ENCODE results near the gene KRTAP5-5.
"Not testable (repeated sequence)": the region's sequence is repeated elsewhere in the genome, so short reads cannot be mapped to it uniquely, and the experiment has no call there.

KRTAP5-5 gene

DNA sequence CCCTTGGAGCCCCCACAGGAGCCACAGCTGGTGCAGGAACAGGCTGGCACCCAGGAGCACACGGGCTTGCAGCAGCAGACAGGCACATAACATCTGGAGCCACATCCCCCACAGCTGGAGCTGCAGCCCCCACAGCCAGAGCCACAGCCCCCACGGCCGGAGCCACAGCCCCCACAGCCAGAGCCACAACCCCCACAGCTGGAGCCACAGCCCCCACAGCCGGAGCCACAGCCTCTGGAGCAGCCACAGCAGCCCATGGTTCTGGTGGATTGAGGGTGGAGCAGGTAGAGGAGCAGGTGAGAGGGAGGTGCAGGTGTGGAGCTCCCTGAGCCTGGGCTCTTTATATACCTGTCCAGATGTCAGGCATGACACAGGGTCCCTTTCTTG, 31.6 kb upstream of the KRTAP5-5 start, which contains the start of gene KRTAP5-2:
Gene KRTAP5-2, minus strand, starts transcription at position 301 of the 387 bp plus-strand sequence. Its CDS starts 44 bp downstream, at position 257.
- ATAC-seq (replicated peaks; ENCODE audit: extremely low read depth, poor library complexity, severe bottlenecking) (no peak), DNase-seq (ENCODE audit: low spot score in 2 of 2) (no peak)
- peaks cover 66% of the 10 kb centered on the region for H3K27me3 Mint-ChIP-seq
- no peak within 1 kb of the TSS for H3K4me3 Mint-ChIP-seq
- no peaks in the 10 kb centered on the region for H3K9me3 Mint-ChIP-seq
- no peaks in the 10 kb centered on the region for H3K36me3 Mint-ChIP-seq (ENCODE audit: insufficient read depth)
- H3K4me1 Mint-ChIP-seq: peaks cover 8% of the 10 kb centered on the region
- H3K27ac Mint-ChIP-seq (ENCODE audit: low read depth): no peak within 1 kb of the TSS

DNA sequence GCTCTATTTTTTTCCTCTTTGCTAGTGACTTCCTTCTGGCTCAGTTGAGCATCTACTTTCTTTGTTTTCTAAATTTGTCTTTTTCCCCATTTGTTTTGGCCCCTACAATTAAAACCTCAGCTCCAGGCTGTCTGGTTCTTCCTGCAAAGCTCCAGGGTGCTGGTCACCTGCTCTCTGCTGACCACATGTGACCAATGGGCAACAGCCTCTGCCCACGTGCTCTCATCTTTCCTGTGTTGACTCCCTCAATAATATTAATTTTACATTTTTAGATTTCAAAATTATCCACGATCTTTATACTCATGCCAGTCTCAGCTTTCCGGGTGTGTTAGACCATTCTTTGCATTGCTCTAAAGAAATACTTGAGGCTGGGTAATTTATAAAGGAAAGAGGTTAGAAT, 31.2 kb upstream of the KRTAP5-5 start:
- not testable (repeated sequence) for H3K9me3 Mint-ChIP-seq; H3K36me3 Mint-ChIP-seq (ENCODE audit: insufficient read depth); DNase-seq (ENCODE audit: low spot score in 2 of 2); H3K27ac Mint-ChIP-seq (ENCODE audit: low read depth); H3K4me1 Mint-ChIP-seq; H3K4me3 Mint-ChIP-seq; ATAC-seq (replicated peaks; ENCODE audit: extremely low read depth, poor library complexity, severe bottlenecking)
- peaks cover 70% of the 10 kb centered on the region for H3K27me3 Mint-ChIP-seq

GRCh38 chr11:1598816-1599215, 30.8 kb upstream of the KRTAP5-5 start:
- Mint-ChIP-seq H3K27me3 (peaks cover 70% of the 10 kb centered on the region), H3K4me3 (no peak overlapping the region), H3K36me3 (ENCODE audit: insufficient read depth) (no peaks in the 10 kb centered on the region), H3K27ac (ENCODE audit: low read depth) (no peak overlapping the region), H3K9me3 (no peaks in the 10 kb centered on the region), H3K4me1 (peaks cover 8% of the 10 kb centered on the region)
- no peak for DNase-seq (ENCODE audit: low spot score in 2 of 2)
- no peak for ATAC-seq (replicated peaks; ENCODE audit: extremely low read depth, poor library complexity, severe bottlenecking)

DNA sequence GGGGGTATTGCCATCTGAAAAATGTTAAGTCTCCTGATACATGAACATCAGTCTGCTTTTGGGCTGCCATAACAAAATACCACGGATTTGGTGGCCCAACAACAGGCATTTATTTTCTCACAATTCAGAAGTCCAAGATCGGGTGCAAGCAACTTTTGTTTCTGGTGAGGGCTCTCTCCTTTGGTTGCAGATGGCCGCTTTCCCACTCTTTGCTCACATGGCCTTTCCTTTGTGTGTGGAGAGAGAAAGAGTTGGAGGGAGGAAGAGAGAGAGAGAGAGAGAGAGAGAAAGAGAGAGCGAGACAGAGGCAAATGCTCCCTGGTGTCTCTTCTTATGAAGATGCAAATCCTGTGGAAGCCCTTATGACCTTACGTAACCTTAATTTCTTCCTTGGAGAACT, 28.9 kb upstream of the KRTAP5-5 start:
- Mint-ChIP-seq H3K27me3 (peaks cover 58% of the 10 kb centered on the region), H3K36me3 (ENCODE audit: insufficient read depth) (no peaks in the 10 kb centered on the region), H3K9me3 (no peaks in the 10 kb centered on the region), H3K27ac (ENCODE audit: low read depth) (no peak overlapping the region), H3K4me3 (no peak overlapping the region), H3K4me1 (peaks cover 3% of the 10 kb centered on the region)
- ATAC-seq (replicated peaks; ENCODE audit: extremely low read depth, poor library complexity, severe bottlenecking): no peak
- no peak for DNase-seq (ENCODE audit: low spot score in 2 of 2)

DNA sequence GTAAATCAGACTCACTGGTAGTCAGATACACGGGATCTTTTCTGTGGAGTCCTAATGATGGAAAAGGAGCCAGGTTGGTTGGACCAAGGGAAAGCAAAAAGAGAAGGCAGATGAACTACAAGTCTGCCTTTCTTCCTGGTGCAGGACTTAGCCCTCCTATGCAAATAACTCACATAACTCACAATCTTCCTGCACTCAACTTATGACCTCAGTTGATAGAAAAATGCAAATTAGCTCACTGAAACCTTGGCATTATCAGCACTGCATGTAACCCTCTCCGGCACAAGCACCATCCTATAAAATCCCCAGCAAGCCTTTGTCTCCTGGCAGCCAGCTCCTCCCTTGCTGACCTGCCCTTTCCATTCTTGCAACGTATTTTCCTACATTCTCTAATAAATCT, 27.9 kb upstream of the KRTAP5-5 start:
- H3K4me3 Mint-ChIP-seq; H3K36me3 Mint-ChIP-seq (ENCODE audit: insufficient read depth); ATAC-seq (replicated peaks; ENCODE audit: extremely low read depth, poor library complexity, severe bottlenecking); H3K9me3 Mint-ChIP-seq; DNase-seq (ENCODE audit: low spot score in 2 of 2); H3K4me1 Mint-ChIP-seq; H3K27ac Mint-ChIP-seq (ENCODE audit: low read depth): not testable (repeated sequence)
- peaks cover 54% of the 10 kb centered on the region for H3K27me3 Mint-ChIP-seq

DNA sequence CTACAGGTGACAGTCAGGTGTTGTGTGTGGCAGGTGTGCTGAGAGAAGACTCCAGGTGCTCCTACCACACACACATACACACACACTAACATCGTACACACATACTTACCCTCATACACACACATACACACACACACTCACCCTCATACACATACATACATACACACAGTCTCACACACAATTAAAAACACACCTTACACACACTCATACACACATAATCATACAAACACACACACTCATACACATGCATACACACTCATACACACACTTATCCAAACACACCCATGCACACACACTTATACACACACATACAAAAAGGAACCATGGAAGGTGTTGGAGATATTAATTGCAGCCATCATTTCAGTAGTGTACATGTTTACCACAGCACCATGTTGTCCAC, 25.9 kb upstream of the KRTAP5-5 start:
- no peaks in the 10 kb centered on the region for H3K9me3 Mint-ChIP-seq
- H3K4me1 Mint-ChIP-seq: peaks cover 7% of the 10 kb centered on the region
- no peak overlapping the region for H3K4me3 Mint-ChIP-seq
- H3K27me3 Mint-ChIP-seq: peaks cover 52% of the 10 kb centered on the region
- H3K36me3 Mint-ChIP-seq (ENCODE audit: insufficient read depth): no peaks in the 10 kb centered on the region
- no peak for ATAC-seq (replicated peaks; ENCODE audit: extremely low read depth, poor library complexity, severe bottlenecking)
- H3K27ac Mint-ChIP-seq (ENCODE audit: low read depth): no peak overlapping the region
- DNase-seq (ENCODE audit: low spot score in 2 of 2): no peak

- DNase-seq (ENCODE audit: low spot score in 2 of 2) (no peak), ATAC-seq (replicated peaks; ENCODE audit: extremely low read depth, poor library complexity, severe bottlenecking) (no peak)
- H3K27ac Mint-ChIP-seq (ENCODE audit: low read depth): no peak overlapping the region
- H3K9me3 Mint-ChIP-seq: no peaks in the 10 kb centered on the region
- no peaks in the 10 kb centered on the region for H3K36me3 Mint-ChIP-seq (ENCODE audit: insufficient read depth)
- H3K4me3 Mint-ChIP-seq: no peak overlapping the region
- peaks cover 50% of the 10 kb centered on the region for H3K27me3 Mint-ChIP-seq
- H3K4me1 Mint-ChIP-seq: peaks cover 7% of the 10 kb centered on the region
These were observed 25.4 kb upstream of the KRTAP5-5 start for GRCh38 chr11:1604181-1604580.

DNA sequence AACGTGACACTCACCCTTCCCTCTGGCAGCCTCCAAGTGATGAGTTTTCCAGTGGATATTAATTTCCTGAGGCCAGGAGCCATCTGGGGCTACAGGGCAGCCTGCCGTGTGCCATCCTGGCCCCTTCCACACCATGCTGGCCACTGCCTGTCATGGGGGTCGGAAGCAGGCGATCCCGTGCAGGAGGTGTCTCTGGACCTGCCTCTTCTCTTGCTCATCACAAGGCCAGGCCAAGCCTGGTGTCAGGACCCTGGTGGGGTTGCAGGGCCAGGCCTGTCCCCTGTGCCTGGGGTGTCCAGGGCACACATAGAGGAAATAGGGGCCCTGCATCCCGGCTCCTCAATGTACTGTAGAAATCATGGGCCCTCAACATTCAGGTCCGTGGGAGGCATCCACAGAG, 24.9 kb upstream of the KRTAP5-5 start:
- no peak overlapping the region for H3K27ac Mint-ChIP-seq (ENCODE audit: low read depth)
- no peak for ATAC-seq (replicated peaks; ENCODE audit: extremely low read depth, poor library complexity, severe bottlenecking)
- peaks cover 7% of the 10 kb centered on the region for H3K4me1 Mint-ChIP-seq
- no peak for DNase-seq (ENCODE audit: low spot score in 2 of 2)
- no peaks in the 10 kb centered on the region for H3K9me3 Mint-ChIP-seq
- no peak overlapping the region for H3K4me3 Mint-ChIP-seq
- no peaks in the 10 kb centered on the region for H3K36me3 Mint-ChIP-seq (ENCODE audit: insufficient read depth)
- peaks cover 45% of the 10 kb centered on the region for H3K27me3 Mint-ChIP-seq

- Mint-ChIP-seq H3K4me3 (peak overlapping the region; percentile 50), H3K27me3 (peaks cover 43% of the 10 kb centered on the region), H3K27ac (ENCODE audit: low read depth) (peak overlapping the region; percentile 67)
- not testable (repeated sequence) for DNase-seq (ENCODE audit: low spot score in 2 of 2); H3K36me3 Mint-ChIP-seq (ENCODE audit: insufficient read depth); H3K4me1 Mint-ChIP-seq; H3K9me3 Mint-ChIP-seq
- peak; percentile 82 for ATAC-seq (replicated peaks; ENCODE audit: extremely low read depth, poor library complexity, severe bottlenecking)
These were observed 23.7 kb upstream of the KRTAP5-5 start for GRCh38 chr11:1605923-1606322.

- H3K27me3 Mint-ChIP-seq: peaks cover 36% of the 10 kb centered on the region
- not testable (repeated sequence) for ATAC-seq (replicated peaks; ENCODE audit: extremely low read depth, poor library complexity, severe bottlenecking); H3K4me3 Mint-ChIP-seq; H3K4me1 Mint-ChIP-seq; H3K36me3 Mint-ChIP-seq (ENCODE audit: insufficient read depth); H3K9me3 Mint-ChIP-seq; DNase-seq (ENCODE audit: low spot score in 2 of 2)
- H3K27ac Mint-ChIP-seq (ENCODE audit: low read depth): peak overlapping the region; percentile 67
These were observed 22.3 kb upstream of the KRTAP5-5 start for GRCh38 chr11:1607156-1607845.

DNA sequence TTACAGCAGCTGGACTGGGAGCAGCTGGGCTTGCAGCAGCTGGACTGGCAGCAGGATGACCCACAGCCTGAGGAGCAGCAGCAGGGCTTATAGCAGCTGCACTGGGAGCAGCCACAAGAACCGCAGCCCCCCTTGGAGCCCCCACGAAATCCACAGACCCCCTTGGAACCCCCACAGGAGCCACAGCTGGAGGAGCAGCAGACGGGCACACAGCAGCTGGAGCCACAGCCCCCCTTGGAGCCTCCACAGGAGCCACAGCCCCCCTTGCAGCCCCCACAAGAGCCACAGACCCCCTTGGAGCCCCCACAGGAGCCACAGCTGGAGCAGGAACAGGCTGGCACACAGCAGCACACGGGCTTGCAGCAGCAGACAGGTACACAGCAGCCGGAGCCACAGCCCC, 21.7 kb upstream of the KRTAP5-5 start:
- H3K4me3 Mint-ChIP-seq; H3K36me3 Mint-ChIP-seq (ENCODE audit: insufficient read depth); ATAC-seq (replicated peaks; ENCODE audit: extremely low read depth, poor library complexity, severe bottlenecking); H3K9me3 Mint-ChIP-seq; DNase-seq (ENCODE audit: low spot score in 2 of 2); H3K27ac Mint-ChIP-seq (ENCODE audit: low read depth); H3K4me1 Mint-ChIP-seq: not testable (repeated sequence)
- peaks cover 33% of the 10 kb centered on the region for H3K27me3 Mint-ChIP-seq

DNA sequence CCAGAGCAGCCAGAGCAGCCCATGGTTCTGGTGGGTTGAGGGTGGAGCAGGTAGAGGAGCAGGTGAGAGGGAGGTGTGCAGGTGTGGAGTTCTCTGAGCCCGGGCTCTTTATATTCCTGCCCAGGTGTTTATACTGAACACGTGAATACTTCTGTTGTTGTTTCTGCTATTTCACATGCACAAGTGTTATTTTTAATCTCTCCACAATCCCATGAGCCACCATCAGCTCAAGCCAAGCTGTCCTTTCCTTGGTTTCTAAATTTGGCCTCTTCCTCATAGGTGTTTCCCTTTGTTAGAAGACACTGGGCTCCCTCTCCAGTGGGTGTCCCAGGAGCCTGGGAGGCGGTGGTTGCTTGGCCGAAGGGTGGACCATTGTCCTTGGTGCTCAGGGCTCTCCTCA, 21.2 kb upstream of the KRTAP5-5 start, which contains the start of gene KRTAP5-3:
Gene KRTAP5-3, minus strand, starts transcription at position 101 of the 400 bp plus-strand sequence. Its CDS starts 78 bp downstream, at position 23.
- ATAC-seq (replicated peaks; ENCODE audit: extremely low read depth, poor library complexity, severe bottlenecking): no peak
- Mint-ChIP-seq H3K27me3 (peaks cover 30% of the 10 kb centered on the region), H3K36me3 (ENCODE audit: insufficient read depth) (no peaks in the 10 kb centered on the region), H3K27ac (ENCODE audit: low read depth) (no peak within 1 kb of the TSS), H3K4me3 (no peak within 1 kb of the TSS), H3K9me3 (no peaks in the 10 kb centered on the region), H3K4me1 (peaks cover 7% of the 10 kb centered on the region)
- no peak for DNase-seq (ENCODE audit: low spot score in 2 of 2)

DNA sequence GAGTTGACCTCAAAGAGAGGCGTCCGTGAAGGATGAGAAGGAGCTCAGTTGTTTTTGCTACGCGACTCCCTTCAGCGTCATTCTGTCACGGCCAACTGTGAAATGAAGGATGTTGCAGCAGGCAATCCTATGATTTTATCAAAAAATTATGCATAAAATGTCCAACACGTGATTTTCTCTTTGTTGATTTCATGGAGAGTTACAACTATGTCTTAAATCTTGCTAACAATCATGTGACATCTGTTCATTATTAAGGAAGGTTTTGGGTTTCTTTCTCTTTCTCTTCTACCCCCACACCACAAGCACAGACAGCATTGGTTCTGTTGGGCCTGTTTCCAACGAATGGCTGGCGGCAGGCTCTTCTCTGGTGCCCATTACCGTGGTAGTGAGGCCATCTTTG, 11.3 kb upstream of the KRTAP5-5 start:
- DNase-seq (ENCODE audit: low spot score in 2 of 2) (no peak), ATAC-seq (replicated peaks; ENCODE audit: extremely low read depth, poor library complexity, severe bottlenecking) (no peak)
- H3K27ac Mint-ChIP-seq (ENCODE audit: low read depth): no peak overlapping the region
- H3K9me3 Mint-ChIP-seq: no peaks in the 10 kb centered on the region
- no peaks in the 10 kb centered on the region for H3K36me3 Mint-ChIP-seq (ENCODE audit: insufficient read depth)
- H3K27me3 Mint-ChIP-seq: peaks cover 64% of the 10 kb centered on the region
- H3K4me1 Mint-ChIP-seq: peaks cover 5% of the 10 kb centered on the region
- H3K4me3 Mint-ChIP-seq: no peak overlapping the region
